Naive thymus-derived CD4-positive, alpha-beta T cell (primary cell): ENCODE data around the gene DOCK2. TPM values are rescaled to one million over a fixed set of nuclear protein-coding genes. Genes with fewer than 3 reads are reported as not detected.

Source experiments
- ATAC-seq: fragments of 150-1000 bp; cut with Tn5 transposase; 2 replicates; pipeline ENCODE4 v1.10.0; 2021; ENCODE audit warnings: mild to moderate bottlenecking, moderate library complexity
- CTCF ChIA-PET: fragments of 350-600 bp; sonication (Branson Sonifier 250); formaldehyde crosslinking; loops from one replicate; lab custom pipeline; 2021; ENCODE audit warnings: antibody characterized with exemption; lab: Charles Lee
- POLR2A ChIA-PET: fragments of 350-600 bp; sonication (Branson Sonifier 250); formaldehyde crosslinking; loops from one replicate; lab custom pipeline; 2021; ENCODE audit warnings: antibody characterized with exemption, inconsistent platforms; lab: Charles Lee
- DNase-seq, 9 donors: peaks; one replicate each; pipeline versions ENCODE4 v3.0.0 to v3.0.0-alpha.2; 2020 to 2022; ENCODE audit warnings: mixed read lengths in 1 of 9
- H3K27ac ChIP-seq: one replicate; pipeline ENCODE4 v1.7.0; 2013; ENCODE audit warnings: mild to moderate bottlenecking, low read depth, low read length, moderate library complexity
- H3K27me3 ChIP-seq, 2 donors: one replicate each; pipeline ENCODE4 v1.7.0; 2013; ENCODE audit warnings: low read length in 2 of 2, mild to moderate bottlenecking in 2 of 2, moderate library complexity in 2 of 2; ENCODE audit not compliant: control insufficient read depth in 2 of 2, insufficient read depth in 2 of 2
- H3K36me3 ChIP-seq, 3 experiments: 1 replicate in 2 of 3; 2 replicates in 1 of 3; pipeline ENCODE4 v1.7.0; 2013; ENCODE audit warnings: low read length in 3 of 3, mild to moderate bottlenecking in 3 of 3, moderate library complexity in 1 of 3; ENCODE audit not compliant: insufficient read depth in 3 of 3, control insufficient read depth in 2 of 3
- H3K4me1 ChIP-seq, 2 donors: one replicate each; pipeline ENCODE4 v1.7.0; 2013; ENCODE audit warnings: low read length in 2 of 2, mild to moderate bottlenecking in 2 of 2, moderate library complexity in 1 of 2; ENCODE audit not compliant: control insufficient read depth in 2 of 2, insufficient read depth in 2 of 2
- H3K4me3 ChIP-seq: 2 replicates; pipeline ENCODE4 v1.7.0; 2013; ENCODE audit warnings: mild to moderate bottlenecking, low read length
- H3K9me3 ChIP-seq, 3 experiments: 1 replicate in 2 of 3; 2 replicates in 1 of 3; pipeline ENCODE4 v1.7.0; 2013; ENCODE audit warnings: low read length in 3 of 3; ENCODE audit not compliant: control insufficient read depth in 2 of 3
- H3K27ac Mint-ChIP-seq, 9 donors: one replicate each; pipeline ENCODE4 v1.8.0; 2020 to 2022; ENCODE audit warnings: mixed read lengths in 9 of 9, mild to moderate bottlenecking in 8 of 9, moderate library complexity in 5 of 9, inconsistent platforms in 2 of 9
- H3K27me3 Mint-ChIP-seq, 5 donors: one replicate each; pipeline ENCODE4 v1.8.0; 2021 to 2022; ENCODE audit warnings: mixed read lengths in 5 of 5, mild to moderate bottlenecking in 1 of 5
- H3K36me3 Mint-ChIP-seq, 5 donors: one replicate each; pipeline ENCODE4 v1.8.0; 2020 to 2022; ENCODE audit warnings: mixed read lengths in 5 of 5, mild to moderate bottlenecking in 3 of 5, inconsistent platforms in 1 of 5
- H3K4me1 Mint-ChIP-seq, 7 donors: one replicate each; pipeline ENCODE4 v1.8.0; 2020 to 2022; ENCODE audit warnings: mixed read lengths in 7 of 7, mild to moderate bottlenecking in 3 of 7, inconsistent platforms in 1 of 7
- H3K4me3 Mint-ChIP-seq, 10 donors: one replicate each; pipeline ENCODE4 v1.8.0; 2020 to 2022; ENCODE audit warnings: mild to moderate bottlenecking in 10 of 10, mixed read lengths in 10 of 10, moderate library complexity in 6 of 10, inconsistent platforms in 2 of 10
- H3K9me3 Mint-ChIP-seq, 11 donors: one replicate each; pipeline ENCODE4 v1.8.0; 2020 to 2022; ENCODE audit warnings: mixed read lengths in 11 of 11, mild to moderate bottlenecking in 4 of 11, inconsistent platforms in 1 of 11, moderate library complexity in 1 of 11
- intact Hi-C, 2 donors: fragments of 100-400 bp; cut with micrococcal nuclease; formaldehyde crosslinking; loops; one replicate each; pipeline ENCODE4 v1.15.1; 2023
- polyA plus RNA-seq, 2 donors: library from polyadenylated mRNA; unstranded; fragments of 300-500 nt; fragmentation: Illumina TruSeq; gene quantifications; one replicate each; pipeline ENCODE4 v1.2.3, GENCODE V29; 2021
- total RNA-seq, 6 experiments: library from RNA in 5 of 6; stranded (reverse) in 5 of 6; gene quantifications; 1 replicate in 5 of 6; 2 replicates in 1 of 6; pipeline ENCODE4 v1.2.3 and lab custom pipeline; 2021 to 2026

Gene DOCK2
- total and polyA plus RNA-seq, 7 experiments from 2014 or later: 63.7 to 345 (median 202) TPM

GRCh38 chr5:169651526-169651925 is 14.5 kb downstream of the DOCK2 start:
- intact Hi-C loops: loop anchor here in 1 of 2 donors (1.0 to 10.0 kb wide), 2 partner anchors 14 to 683 kb away; partner anchors contain the start of gene DOCK2
- POLR2A ChIA-PET: interaction anchor here (5.6 kb wide), 1 partner anchor 14 kb away, joined by 32 read pairs; the partner anchor contains the start of gene DOCK2
- H3K4me3 ChIP-seq: peak overlapping the region; percentile 25

GRCh38 chr5:169652057-169652456 is 15.0 kb downstream of the DOCK2 start:
- peak overlapping the region; percentile 15 to 93 (median 84) for H3K27ac Mint-ChIP-seq
- no peaks in the 10 kb centered on the region for H3K27me3 ChIP-seq
- ChIA-PET POLR2A (interaction anchor here (5.6 kb wide), 1 partner anchor 15 kb away, joined by 32 read pairs; the partner anchor contains the start of gene DOCK2), CTCF (no interaction called here)
- H3K9me3 ChIP-seq: no peaks in the 10 kb centered on the region
- H3K36me3 ChIP-seq: peaks cover 3 to 39% (median 3%) of the 10 kb centered on the region in 3 experiments
- peaks cover 0 to 3% (median 0%) of the 10 kb centered on the region in 11 donors for H3K9me3 Mint-ChIP-seq
- ATAC-seq: no peak
- intact Hi-C loops: loop anchor here in 1 of 2 donors (10.0 kb wide), 1 partner anchor 683 kb away; no protein-coding TSS in a partner anchor
- peaks cover 6 to 61% (median 22%) of the 10 kb centered on the region in 5 donors for H3K36me3 Mint-ChIP-seq
- H3K4me1 ChIP-seq: peaks cover 57 to 79% of the 10 kb centered on the region in 2 donors
- peaks cover 73 to 98% (median 86%) of the 10 kb centered on the region in 7 donors for H3K4me1 Mint-ChIP-seq
- no peak for DNase-seq
- no peak overlapping the region for H3K4me3 ChIP-seq
- H3K4me3 Mint-ChIP-seq: peak overlapping the region in 3 of 10 donors; percentile 6 to 28 (median 9)
- no peak overlapping the region for H3K27ac ChIP-seq
- H3K27me3 Mint-ChIP-seq: no peaks in the 10 kb centered on the region

More at GRCh38 chr5:169651526-169651925, 14.5 kb downstream of the DOCK2 start:
- Histone ChIP-seq H3K27me3 (no peaks in the 10 kb centered on the region), H3K4me1 (peaks cover 62 to 79% of the 10 kb centered on the region in 2 donors), H3K27ac (peak overlapping the region; percentile 24), H3K36me3 (peaks cover 3 to 35% (median 3%) of the 10 kb centered on the region in 3 experiments), H3K9me3 (no peaks in the 10 kb centered on the region)
- DNase-seq (no peak), ATAC-seq (no peak)
- Mint-ChIP-seq H3K27ac (peak overlapping the region; percentile 73 to 96 (median 91)), H3K36me3 (peaks cover 6 to 60% (median 20%) of the 10 kb centered on the region in 5 donors), H3K4me3 (peak overlapping the region in 7 of 10 donors; percentile 26 to 89 (median 71)), H3K4me1 (peaks cover 73 to 98% (median 85%) of the 10 kb centered on the region in 7 donors), H3K27me3 (no peaks in the 10 kb centered on the region), H3K9me3 (peaks cover 0 to under 1% (median 0%) of the 10 kb centered on the region in 11 donors)
- CTCF ChIA-PET: no interaction called here

GRCh38 chr5:169653091-169653490 is 16.0 kb downstream of the DOCK2 start:
- Mint-ChIP-seq H3K9me3 (peaks cover 0 to 3% (median 0%) of the 10 kb centered on the region in 11 donors), H3K36me3 (peaks cover 6 to 58% (median 22%) of the 10 kb centered on the region in 5 donors), H3K4me1 (peaks cover 71 to 96% (median 82%) of the 10 kb centered on the region in 7 donors), H3K4me3 (no peak overlapping the region), H3K27ac (peak overlapping the region in 6 of 9 donors; percentile 54 to 91 (median 82)), H3K27me3 (no peaks in the 10 kb centered on the region)
- intact Hi-C loops: loop anchor here in 1 of 2 donors (10.0 kb wide), 1 partner anchor 682 kb away; no protein-coding TSS in a partner anchor
- Histone ChIP-seq H3K9me3 (no peaks in the 10 kb centered on the region), H3K36me3 (peaks cover 3 to 34% (median 3%) of the 10 kb centered on the region in 3 experiments), H3K4me3 (no peak overlapping the region), H3K27ac (no peak overlapping the region), H3K27me3 (no peaks in the 10 kb centered on the region), H3K4me1 (peaks cover 47 to 77% of the 10 kb centered on the region in 2 donors)
- no peak for ATAC-seq
- ChIA-PET CTCF (no interaction called here), POLR2A (interaction anchor here (5.6 kb wide), 1 partner anchor 16 kb away, joined by 32 read pairs; the partner anchor contains the start of gene DOCK2)
- no peak for DNase-seq

GRCh38 chr5:169655353-169655752 is 18.3 kb downstream of the DOCK2 start:
- Mint-ChIP-seq H3K36me3 (peaks cover 6 to 64% (median 30%) of the 10 kb centered on the region in 5 donors), H3K4me1 (peaks cover 48 to 87% (median 67%) of the 10 kb centered on the region in 7 donors), H3K4me3 (peak overlapping the region in 1 of 10 donors; percentile 33), H3K9me3 (peaks cover 0 to 3% (median 0%) of the 10 kb centered on the region in 11 donors), H3K27ac (peak overlapping the region in 4 of 9 donors; percentile 15 to 75 (median 29)), H3K27me3 (no peaks in the 10 kb centered on the region)
- H3K4me1 ChIP-seq: peaks cover 25 to 64% of the 10 kb centered on the region in 2 donors
- no peaks in the 10 kb centered on the region for H3K27me3 ChIP-seq
- no peaks in the 10 kb centered on the region for H3K9me3 ChIP-seq
- ChIA-PET CTCF (no interaction called here), POLR2A (interaction anchor here (0.6 kb wide), 1 partner anchor 88 kb away, joined by 3 read pairs; no protein-coding TSS in a partner anchor)
- H3K4me3 ChIP-seq: no peak overlapping the region
- DNase-seq (no peak), ATAC-seq (no peak)
- peaks cover 3 to 40% (median 3%) of the 10 kb centered on the region in 3 experiments for H3K36me3 ChIP-seq
- intact Hi-C loops: loop anchor here in 1 of 2 donors (10.0 kb wide), 1 partner anchor 679 kb away; no protein-coding TSS in a partner anchor
- no peak overlapping the region for H3K27ac ChIP-seq

- Histone ChIP-seq H3K9me3 (no peaks in the 10 kb centered on the region), H3K4me1 (peaks cover 16 to 60% of the 10 kb centered on the region in 2 donors), H3K27me3 (no peaks in the 10 kb centered on the region), H3K27ac (no peak overlapping the region), H3K36me3 (peaks cover 3 to 42% (median 3%) of the 10 kb centered on the region in 3 experiments), H3K4me3 (no peak overlapping the region)
- peaks cover 4 to 64% (median 38%) of the 10 kb centered on the region in 5 donors for H3K36me3 Mint-ChIP-seq
- ChIA-PET POLR2A (interaction anchor here (1.1 kb wide), 1 partner anchor 11 kb away, joined by 3 read pairs; no protein-coding TSS in a partner anchor), CTCF (interaction anchor here (1.0 kb wide), 1 partner anchor 19 kb away, joined by 3 read pairs; the partner anchor contains the start of gene DOCK2)
- DNase-seq (no peak), ATAC-seq (peak; percentile 66)
- H3K4me3 Mint-ChIP-seq: peak overlapping the region in 2 of 10 donors; percentile 9 to 61
- peak overlapping the region in 4 of 9 donors; percentile 15 to 81 (median 52) for H3K27ac Mint-ChIP-seq
- intact Hi-C loops: loop anchor here in 1 of 2 donors (10.0 kb wide), 1 partner anchor 678 kb away; no protein-coding TSS in a partner anchor
- H3K27me3 Mint-ChIP-seq: no peaks in the 10 kb centered on the region
- H3K9me3 Mint-ChIP-seq: peaks cover 0 to 3% (median 0%) of the 10 kb centered on the region in 11 donors
- H3K4me1 Mint-ChIP-seq: peaks cover 39 to 78% (median 57%) of the 10 kb centered on the region in 7 donors
These were observed 19.2 kb downstream of the DOCK2 start for GRCh38 chr5:169656125-169656901.

GRCh38 chr5:169657127-169657526 is 20.1 kb downstream of the DOCK2 start:
- H3K27me3 Mint-ChIP-seq: no peaks in the 10 kb centered on the region
- Histone ChIP-seq H3K4me3 (no peak overlapping the region), H3K36me3 (peaks cover 0 to 49% (median 3%) of the 10 kb centered on the region in 3 experiments), H3K27ac (no peak overlapping the region), H3K27me3 (no peaks in the 10 kb centered on the region), H3K4me1 (peaks cover 8 to 53% of the 10 kb centered on the region in 2 donors), H3K9me3 (no peaks in the 10 kb centered on the region)
- CTCF ChIA-PET: interaction anchor here (1.0 kb wide), 1 partner anchor 20 kb away, joined by 3 read pairs; the partner anchor contains the start of gene DOCK2
- peaks cover 0 to 9% (median 4%) of the 10 kb centered on the region in 11 donors for H3K9me3 Mint-ChIP-seq
- peak overlapping the region in 3 of 9 donors; percentile 40 to 78 (median 52) for H3K27ac Mint-ChIP-seq
- peaks cover 38 to 76% (median 57%) of the 10 kb centered on the region in 7 donors for H3K4me1 Mint-ChIP-seq
- ATAC-seq (no peak), DNase-seq (no peak)
- POLR2A ChIA-PET: interaction anchor here (1.1 kb wide), 1 partner anchor 12 kb away, joined by 3 read pairs; no protein-coding TSS in a partner anchor
- peaks cover 8 to 67% (median 46%) of the 10 kb centered on the region in 5 donors for H3K36me3 Mint-ChIP-seq
- peak overlapping the region in 2 of 10 donors; percentile 34 to 72 for H3K4me3 Mint-ChIP-seq
- intact Hi-C loops: loop anchor here in 1 of 2 donors (10.0 kb wide), 1 partner anchor 678 kb away; no protein-coding TSS in a partner anchor
